GM19193 (cell line): ENCODE measurements around the gene EXOC6B.

Experiments
- POLR2A ChIP-seq: IDR thresholded peaks from 4 replicates; pipeline ENCODE4 v1.6.1; 2011; ENCODE audit not compliant: insufficient read depth, insufficient read length; ENCODE audit errors: extremely low read depth

Gene EXOC6B

GRCh38 chr2:72126186-72127100, 699.4 kb downstream of the EXOC6B start:
- no peak for TF ChIP-seq POLR2A
